Body of pancreas (tissue), 4 donors: ENCODE data around the gene DEPDC4. TPM values are rescaled to one million over a fixed set of nuclear protein-coding genes. Genes with fewer than 3 reads are reported as not detected.

Source experiments
- ATAC-seq: fragments of 150-250 bp; one replicate; pipeline ENCODE4 v1.9.1; 2016
- DNase-seq, 4 donors: peaks; one replicate each; pipeline ENCODE4 v3.0.0-alpha.2; 2019
- H3K27ac ChIP-seq, 4 donors: fragments of 200-600 bp; sonication (generic); 1 replicate in 3 of 4; 2 replicates in 1 of 4; pipeline versions ENCODE4 v1.5.1 to v1.6.1; 2016 to 2019; ENCODE audit warnings: mild to moderate bottlenecking in 1 of 4, mixed read lengths in 1 of 4, moderate library complexity in 1 of 4
- H3K27me3 ChIP-seq, 2 donors: fragments of 200-600 bp; sonication (generic); one replicate each; pipeline ENCODE4 v1.6.0; 2016; ENCODE audit warnings: mild to moderate bottlenecking in 1 of 2
- H3K36me3 ChIP-seq, 2 donors: fragments of 200-600 bp; sonication (generic); replicated peaks in 1 of 2; 2 replicates each; pipeline ENCODE4 v1.5.1; 2016; ENCODE audit warnings: low read depth in 2 of 2; ENCODE audit not compliant: insufficient read depth in 1 of 2
- H3K4me1 ChIP-seq: fragments of 200-600 bp; sonication (generic); one replicate; pipeline ENCODE4 v1.6.0; 2016
- H3K4me3 ChIP-seq, 2 donors: fragments of 200-600 bp; sonication (generic); 1 replicate in 1 of 2; 2 replicates in 1 of 2; pipeline ENCODE4 v1.5.1; 2016 to 2019
- H3K9me3 ChIP-seq, 3 donors: fragments of 200-600 bp; sonication (generic); 1 replicate in 2 of 3; 2 replicates in 1 of 3; pipeline ENCODE4 v1.5.1; 2016
- CTCF ChIP-seq, 7 experiments: fragments of 450-650 bp in 4 of 7; fragments of 200-600 bp in 3 of 7; sonication (generic) in 3 of 7; IDR thresholded peaks; one replicate each; pipeline ENCODE4 v1.5.1; 2016 to 2019; ENCODE audit warnings: antibody characterized with exemption in 7 of 7
- POLR2A ChIP-seq, 3 donors: fragments of 450-650 bp; IDR thresholded peaks; one replicate each; pipeline ENCODE4 v1.6.1; 2016; ENCODE audit warnings: antibody characterized with exemption in 3 of 3, mild to moderate bottlenecking in 2 of 3
- WGBS, 2 donors: methylation state at CpG; one replicate each; pipeline ENCODE4 v1.1.5; 2017; 5-methylcytosine and 5-hydroxymethylcytosine counted together
- intact Hi-C: fragments of 100-400 bp; cut with DNase I; formaldehyde crosslinking; loops from one replicate; pipeline ENCODE4 v1.15.1; 2023
- total RNA-seq, 2 donors: library from RNA; depleted of rRNA; stranded (reverse); fragments of >200 nt; gene quantifications; one replicate each; pipeline ENCODE4 v1.1.0, GENCODE V29; 2016

Gene DEPDC4
- total RNA-seq, 2 donors from 2014 or later, result 2.1 TPM; not detected in 1

- DNase-seq, result no peak
- H3K4me3 ChIP-seq, result no peak overlapping the region
- intact Hi-C loops, result no loop called here
- TF ChIP-seq POLR2A (IDR thresholded peaks at IDR 0.05) (no peak), CTCF (IDR thresholded peaks at IDR 0.05) (no peak)
- H3K4me1 ChIP-seq, result peaks cover 18% of the 10 kb centered on the region
- no peaks in the 10 kb centered on the region for H3K36me3 ChIP-seq
- ATAC-seq, result no peak
- H3K27me3 ChIP-seq, result no peaks in the 10 kb centered on the region
- H3K9me3 ChIP-seq, result no peaks in the 10 kb centered on the region
- 80 to 89% methylated on average over 24 of the region's 24 CpGs for WGBS, 2 donors
- no peak overlapping the region for H3K27ac ChIP-seq
Measured at GRCh38 chr12:100201604-100202423, 65.1 kb downstream of the DEPDC4 start.

GRCh38 chr12:100200463-100201181, 66.3 kb downstream of the DEPDC4 start, which contains the start of gene ACTR6:
Gene ACTR6 (plus strand): TSS chr12:100200815. CDS start chr12:100200852, 37 bp downstream.
- intact Hi-C loops, result no loop called here
- H3K9me3 ChIP-seq, result no peaks in the 10 kb centered on the region
- DNase-seq, result peak; percentile 91 to 97 (median 95)
- H3K27me3 ChIP-seq, result no peaks in the 10 kb centered on the region
- H3K4me1 ChIP-seq, result peaks cover 18% of the 10 kb centered on the region
- peak within 1 kb of the TSS; percentile 45 to 79 (median 68) for H3K27ac ChIP-seq
- WGBS, 2 donors, result 0% methylated on average over 38 of the region's 38 CpGs
- TF ChIP-seq POLR2A (IDR thresholded peaks at IDR 0.05), result peak in 2 of 3 donors; percentile 71
- TF ChIP-seq CTCF (IDR thresholded peaks at IDR 0.05), result peak in 4 of 7 experiments; percentile 7 to 33 (median 20)
- ATAC-seq, result peak; percentile 97
- peak within 1 kb of the TSS; percentile 54 to 68 for H3K4me3 ChIP-seq
- H3K36me3 ChIP-seq, result no peaks in the 10 kb centered on the region

- no peak for TF ChIP-seq CTCF (IDR thresholded peaks at IDR 0.05)
- TF ChIP-seq POLR2A (IDR thresholded peaks at IDR 0.05), result peak in 2 of 3 donors; percentile 18 to 38
- ATAC-seq, result peak; percentile 85
- intact Hi-C loops, result no loop called here
- WGBS, 2 donors, result 1% methylated on average over 8 to 71 of the region's 79 CpGs
- Histone ChIP-seq H3K27me3 (no peaks in the 10 kb centered on the region), H3K4me1 (peaks cover 18% of the 10 kb centered on the region), H3K9me3 (no peaks in the 10 kb centered on the region), H3K27ac (peak overlapping the region; percentile 13 to 79 (median 68)), H3K36me3 (no peaks in the 10 kb centered on the region), H3K4me3 (peak overlapping the region; percentile 54 to 68)
- DNase-seq, result peak; percentile 78 to 85 (median 82)
Measured at GRCh38 chr12:100199347-100200149, 67.3 kb downstream of the DEPDC4 start.

- Histone ChIP-seq H3K4me1 (peaks cover 18% of the 10 kb centered on the region), H3K27ac (peak overlapping the region in 2 of 4 donors; percentile 60 to 76), H3K9me3 (no peaks in the 10 kb centered on the region), H3K27me3 (no peaks in the 10 kb centered on the region), H3K36me3 (no peaks in the 10 kb centered on the region), H3K4me3 (peak overlapping the region; percentile 54 to 68)
- intact Hi-C loops, result no loop called here
- 42 to 51% methylated on average over 6 of the region's 6 CpGs for WGBS, 2 donors
- DNase-seq, result no peak
- no peak for TF ChIP-seq CTCF (IDR thresholded peaks at IDR 0.05)
- TF ChIP-seq POLR2A (IDR thresholded peaks at IDR 0.05), result no peak
- ATAC-seq, result no peak
Measured at GRCh38 chr12:100199023-100199346, 67.9 kb downstream of the DEPDC4 start.
